NCI-H1694 (cell line): ENCODE measurements around the gene KLHL22.
"Not testable (repeated sequence)": the region's sequence is repeated elsewhere in the genome, so short reads cannot be mapped to it uniquely, and the experiment has no call there.

Experiments
- DNase-seq: peaks from one replicate; lab custom pipeline; 2025; lab: John Stamatoyannopoulos, UW

KLHL22 gene

GRCh38 chr22:20469110-20469868, 26.3 kb downstream of the KLHL22 start:
- peak; percentile 43 for DNase-seq

- no peak for DNase-seq
These were observed 28.8 kb downstream of the KLHL22 start for GRCh38 chr22:20466659-20467379.

- DNase-seq: no peak
These were observed 29.9 kb downstream of the KLHL22 start for GRCh38 chr22:20465759-20466077.

- DNase-seq: no peak
These were observed 30.5 kb downstream of the KLHL22 start for GRCh38 chr22:20464912-20465758.

GRCh38 chr22:20464096-20464614, 31.4 kb downstream of the KLHL22 start:
- DNase-seq: peak; percentile 56

GRCh38 chr22:20463324-20464095, 32.1 kb downstream of the KLHL22 start:
- DNase-seq: peak; percentile 82

GRCh38 chr22:20459862-20460261, 35.7 kb downstream of the KLHL22 start:
- no peak for DNase-seq

- no peak for DNase-seq
These were observed 36.4 kb downstream of the KLHL22 start for GRCh38 chr22:20459152-20459542.

GRCh38 chr22:20458530-20459151, 37.0 kb downstream of the KLHL22 start:
- DNase-seq: no peak

- DNase-seq: no peak
These were observed 37.9 kb downstream of the KLHL22 start for GRCh38 chr22:20457506-20458240.

GRCh38 chr22:20456722-20457076, 38.9 kb downstream of the KLHL22 start:
- DNase-seq: no peak

GRCh38 chr22:20456064-20456721, 39.4 kb downstream of the KLHL22 start:
- peak; percentile 80 for DNase-seq

- no peak for DNase-seq
These were observed 39.9 kb downstream of the KLHL22 start for GRCh38 chr22:20455709-20456063.

GRCh38 chr22:20453222-20453621, 42.4 kb downstream of the KLHL22 start:
- no peak for DNase-seq

- DNase-seq: no peak
These were observed 43.7 kb downstream of the KLHL22 start for GRCh38 chr22:20451920-20452319.

GRCh38 chr22:20451129-20451778, 44.3 kb downstream of the KLHL22 start:
- DNase-seq: not testable (repeated sequence)

GRCh38 chr22:20450551-20450906, 45.1 kb downstream of the KLHL22 start:
- no peak for DNase-seq

GRCh38 chr22:20449819-20450550, 45.6 kb downstream of the KLHL22 start:
- no peak for DNase-seq

- no peak for DNase-seq
These were observed 47.0 kb downstream of the KLHL22 start for GRCh38 chr22:20448630-20449029.
